Duodenal mucosa (tissue), 2 donors: ENCODE results near the gene SAMD4A.

Experiments
- H3K27ac ChIP-seq: one replicate; pipeline ENCODE4 v1.7.0; 2013; ENCODE audit warnings: low read depth, low read length
- H3K27me3 ChIP-seq, 2 donors: one replicate each; pipeline ENCODE4 v1.7.0; 2013; ENCODE audit warnings: low read length in 2 of 2, control low read depth in 1 of 2; ENCODE audit not compliant: insufficient read depth in 2 of 2, control insufficient read depth in 1 of 2
- H3K36me3 ChIP-seq, 2 donors: one replicate each; pipeline ENCODE4 v1.7.0; 2013; ENCODE audit warnings: low read length in 2 of 2, control low read depth in 1 of 2; ENCODE audit not compliant: insufficient read depth in 2 of 2, control insufficient read depth in 1 of 2
- H3K4me1 ChIP-seq, 2 donors: one replicate each; pipeline ENCODE4 v1.7.0; 2013; ENCODE audit warnings: low read length in 2 of 2, control low read depth in 1 of 2; ENCODE audit not compliant: insufficient read depth in 2 of 2, control insufficient read depth in 1 of 2
- H3K4me3 ChIP-seq, 2 donors: one replicate each; pipeline ENCODE4 v1.7.0; 2013; ENCODE audit warnings: low read length in 2 of 2, low read depth in 1 of 2
- H3K9ac ChIP-seq, 2 donors: one replicate each; pipeline ENCODE4 v1.7.0; 2013; ENCODE audit warnings: low read length in 2 of 2, low read depth in 1 of 2
- H3K9me3 ChIP-seq, 2 donors: one replicate each; pipeline ENCODE4 v1.7.0; 2013; ENCODE audit warnings: low read length in 2 of 2, control low read depth in 1 of 2; ENCODE audit not compliant: control insufficient read depth in 1 of 2

The SAMD4A gene, protein sequence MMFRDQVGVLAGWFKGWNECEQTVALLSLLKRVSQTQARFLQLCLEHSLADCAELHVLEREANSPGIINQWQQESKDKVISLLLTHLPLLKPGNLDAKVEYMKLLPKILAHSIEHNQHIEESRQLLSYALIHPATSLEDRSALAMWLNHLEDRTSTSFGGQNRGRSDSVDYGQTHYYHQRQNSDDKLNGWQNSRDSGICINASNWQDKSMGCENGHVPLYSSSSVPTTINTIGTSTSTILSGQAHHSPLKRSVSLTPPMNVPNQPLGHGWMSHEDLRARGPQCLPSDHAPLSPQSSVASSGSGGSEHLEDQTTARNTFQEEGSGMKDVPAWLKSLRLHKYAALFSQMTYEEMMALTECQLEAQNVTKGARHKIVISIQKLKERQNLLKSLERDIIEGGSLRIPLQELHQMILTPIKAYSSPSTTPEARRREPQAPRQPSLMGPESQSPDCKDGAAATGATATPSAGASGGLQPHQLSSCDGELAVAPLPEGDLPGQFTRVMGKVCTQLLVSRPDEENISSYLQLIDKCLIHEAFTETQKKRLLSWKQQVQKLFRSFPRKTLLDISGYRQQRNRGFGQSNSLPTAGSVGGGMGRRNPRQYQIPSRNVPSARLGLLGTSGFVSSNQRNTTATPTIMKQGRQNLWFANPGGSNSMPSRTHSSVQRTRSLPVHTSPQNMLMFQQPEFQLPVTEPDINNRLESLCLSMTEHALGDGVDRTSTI

DNA sequence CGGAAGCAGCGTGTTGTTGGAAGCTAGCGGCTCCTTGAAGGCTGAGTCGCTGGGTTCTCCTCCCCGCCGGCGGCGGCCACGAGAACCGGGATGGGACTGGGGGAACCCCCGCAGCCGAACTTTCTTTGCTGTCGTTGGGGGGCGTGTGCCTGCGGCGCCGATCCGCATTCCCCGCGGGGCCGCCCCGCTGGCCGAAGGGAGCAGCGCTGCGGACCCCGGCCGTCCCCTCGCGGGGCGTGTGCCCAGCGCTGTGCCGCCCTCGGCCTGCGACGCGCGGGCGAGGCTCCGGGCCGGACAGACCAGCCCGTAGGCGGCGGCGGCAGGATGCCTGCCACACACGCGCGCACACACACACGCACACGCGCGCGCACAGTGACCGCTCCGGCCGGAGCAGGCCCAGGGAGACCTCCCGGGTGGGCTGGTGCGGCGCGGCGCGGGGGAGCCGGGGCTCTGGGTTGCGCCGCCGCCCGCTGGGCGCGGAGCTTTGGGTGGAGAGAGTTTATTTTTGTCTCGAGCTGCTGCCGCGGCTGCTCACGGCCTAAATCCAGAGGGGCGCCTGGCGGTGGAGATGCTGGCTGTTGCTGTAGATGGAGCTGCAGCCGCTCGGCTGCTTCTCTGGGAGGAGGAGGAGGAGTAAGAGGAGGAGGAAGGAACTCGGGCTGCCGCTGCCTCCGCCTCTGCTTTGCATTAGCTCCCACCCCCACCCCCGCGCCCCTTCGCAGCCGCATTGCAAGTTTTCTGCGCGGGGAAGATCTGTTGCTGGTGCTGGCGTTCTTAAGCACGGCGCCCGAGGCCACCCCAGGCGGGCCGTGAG, at the start of gene SAMD4A:
Gene SAMD4A, plus strand, starts transcription at position 719 of the 814 bp plus-strand sequence. CDS start 789 bp downstream, outside the sequence.
- Histone ChIP-seq H3K9ac (peak within 1 kb of the TSS; percentile 73 to 76), H3K27me3 (peaks cover 0 to 8% of the 10 kb centered on the region in 2 donors), H3K4me3 (peak within 1 kb of the TSS; percentile 74 to 81), H3K27ac (peak within 1 kb of the TSS; percentile 98), H3K4me1 (peaks cover 0 to 18% of the 10 kb centered on the region in 2 donors), H3K9me3 (no peaks in the 10 kb centered on the region), H3K36me3 (no peaks in the 10 kb centered on the region)

DNA sequence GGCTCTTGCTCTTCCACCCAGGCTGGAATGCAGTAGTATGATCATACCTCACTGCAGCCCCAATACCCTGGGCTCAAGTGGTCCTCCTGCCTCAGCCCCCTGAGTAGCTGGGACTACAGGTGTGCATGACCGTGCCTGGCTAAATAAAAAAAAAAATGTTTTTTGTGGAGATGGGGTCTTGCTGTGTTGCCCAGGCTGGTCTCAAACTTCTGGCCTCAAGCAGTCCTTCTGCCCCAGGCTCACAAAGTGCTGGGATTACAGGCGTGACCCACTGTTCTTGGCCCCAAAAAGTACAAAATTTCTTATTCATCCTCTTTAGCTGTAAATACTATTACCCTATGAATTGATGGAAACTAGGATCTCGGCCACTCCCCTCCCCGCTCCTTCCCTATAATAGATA, 42.5 kb upstream of the SAMD4A start:
- Histone ChIP-seq H3K27me3 (no peaks in the 10 kb centered on the region), H3K4me1 (no peaks in the 10 kb centered on the region), H3K36me3 (peaks cover 3 to 28% of the 10 kb centered on the region in 2 donors)

DNA sequence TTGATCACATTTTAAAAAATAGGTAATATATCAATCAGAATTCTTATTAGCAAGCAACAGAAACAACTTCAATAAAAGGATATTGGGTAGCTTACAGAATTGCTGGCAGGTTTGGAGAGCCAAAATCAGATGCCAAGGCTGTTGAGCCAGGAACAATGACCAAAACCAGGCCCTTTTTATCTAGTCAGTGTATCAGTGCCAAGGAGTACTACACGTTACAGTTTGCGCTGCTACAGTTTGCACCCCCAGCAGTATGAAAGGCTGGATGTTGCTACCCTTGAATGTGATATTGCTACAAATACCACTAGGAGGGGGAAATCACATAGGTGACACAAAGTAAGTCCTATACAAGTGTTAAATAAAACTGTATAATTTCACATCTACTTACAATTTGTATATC, 38.0 kb upstream of the SAMD4A start:
- Histone ChIP-seq H3K27me3 (no peaks in the 10 kb centered on the region), H3K36me3 (peaks cover 3 to 18% of the 10 kb centered on the region in 2 donors), H3K27ac (no peak overlapping the region), H3K9ac (no peak overlapping the region), H3K4me3 (no peak overlapping the region), H3K9me3 (no peaks in the 10 kb centered on the region), H3K4me1 (peaks cover 0 to 4% of the 10 kb centered on the region in 2 donors)

More for the DNA sequence above, 42.5 kb upstream of the SAMD4A start:
- Histone ChIP-seq H3K9me3 (no peaks in the 10 kb centered on the region), H3K4me3 (no peak overlapping the region), H3K27ac (no peak overlapping the region), H3K9ac (no peak overlapping the region)

DNA sequence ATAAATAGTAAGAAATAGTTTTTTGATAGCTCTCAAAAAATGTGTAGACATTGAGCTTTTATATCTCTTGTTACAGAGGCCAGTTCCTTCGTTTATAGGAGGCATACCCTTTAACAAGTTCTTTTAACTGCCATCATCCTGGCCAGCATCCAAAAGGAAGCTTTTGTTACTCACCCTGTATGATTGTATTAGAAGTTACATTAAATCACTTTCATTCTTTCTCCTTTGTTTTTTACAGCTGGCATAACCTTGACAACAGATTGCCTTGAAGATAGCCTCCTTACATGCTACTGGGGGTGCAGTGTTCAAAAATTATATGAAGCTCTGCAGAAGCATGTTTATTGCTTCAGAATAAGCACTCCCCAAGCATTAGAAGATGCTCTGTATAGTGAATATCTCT, 37.1 kb upstream of the SAMD4A start:
- Histone ChIP-seq H3K27me3 (no peaks in the 10 kb centered on the region), H3K9ac (no peak overlapping the region), H3K27ac (no peak overlapping the region), H3K9me3 (no peaks in the 10 kb centered on the region), H3K4me1 (peaks cover 0 to 4% of the 10 kb centered on the region in 2 donors), H3K4me3 (no peak overlapping the region), H3K36me3 (peaks cover 3 to 10% of the 10 kb centered on the region in 2 donors)

DNA sequence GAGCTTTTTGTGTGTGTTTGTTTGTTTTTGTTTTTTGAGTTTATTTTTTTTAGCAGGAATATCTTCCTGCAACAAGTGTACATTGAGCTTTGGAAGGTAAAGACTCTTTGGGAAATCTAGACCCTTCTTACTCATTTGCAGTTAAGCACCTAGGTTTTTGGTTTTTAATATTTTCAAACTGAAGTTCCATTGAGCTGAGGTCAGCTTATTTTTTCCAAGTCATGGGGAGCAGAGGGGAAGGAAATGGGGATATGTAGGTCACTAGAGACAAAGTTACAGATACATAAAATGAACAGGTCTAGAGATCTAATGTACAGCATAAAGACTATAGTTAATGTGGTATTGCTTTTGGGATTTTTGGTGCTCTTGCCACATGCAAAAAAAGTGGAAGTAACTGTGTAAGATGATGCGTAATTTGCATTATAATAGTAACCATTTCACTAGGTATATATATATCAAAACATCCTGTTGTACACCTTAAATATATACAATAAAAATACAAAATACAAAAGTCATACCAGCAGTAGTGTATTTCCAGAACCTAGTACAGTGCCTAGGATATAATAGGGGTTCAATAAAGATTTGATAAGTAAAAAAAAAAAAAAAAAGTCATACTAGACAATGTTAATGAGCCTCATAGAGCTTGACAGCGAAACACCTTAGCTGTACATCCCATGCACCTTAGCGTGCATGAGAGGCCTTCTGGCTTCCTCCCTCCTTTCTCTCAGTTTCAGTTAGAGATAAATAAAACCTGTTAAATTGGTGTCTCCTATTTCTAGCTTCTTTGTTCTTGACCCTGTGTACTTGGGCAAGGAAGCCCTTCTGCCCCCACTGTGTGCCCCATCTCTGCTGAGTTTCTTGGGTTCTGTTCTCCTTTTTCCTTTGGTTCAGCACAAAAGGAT, 34.6 kb upstream of the SAMD4A start:
- H3K27ac ChIP-seq, result no peak overlapping the region
- no peak overlapping the region for H3K9ac ChIP-seq
- H3K36me3 ChIP-seq, result peaks cover 0 to 5% of the 10 kb centered on the region in 2 donors
- peaks cover 4% of the 10 kb centered on the region in 2 donors for H3K4me1 ChIP-seq
- H3K9me3 ChIP-seq, result no peaks in the 10 kb centered on the region
- H3K4me3 ChIP-seq, result no peak overlapping the region
- no peaks in the 10 kb centered on the region for H3K27me3 ChIP-seq

DNA sequence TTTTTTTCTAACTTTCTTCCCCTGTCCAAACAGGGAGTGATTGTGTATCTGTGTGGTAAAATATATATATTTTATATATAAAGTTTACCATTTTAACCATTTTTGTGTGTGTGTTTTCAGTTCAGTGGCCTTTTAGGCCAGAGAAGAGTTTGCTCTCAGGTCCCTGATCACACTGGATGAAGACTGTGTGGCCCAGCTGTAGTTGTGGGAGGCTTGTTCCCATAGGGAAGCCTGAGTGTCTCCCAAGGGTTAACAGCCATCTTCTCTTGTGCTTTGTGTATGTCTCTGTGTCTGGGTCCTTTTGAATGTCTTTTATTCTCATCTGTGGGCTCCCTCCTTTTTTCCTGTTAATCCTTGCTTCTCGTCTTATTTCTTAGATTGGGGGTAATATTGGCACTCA, 33.8 kb upstream of the SAMD4A start:
- Histone ChIP-seq H3K27ac (no peak overlapping the region), H3K9ac (no peak overlapping the region), H3K36me3 (no peaks in the 10 kb centered on the region), H3K4me3 (no peak overlapping the region), H3K27me3 (no peaks in the 10 kb centered on the region), H3K9me3 (no peaks in the 10 kb centered on the region), H3K4me1 (peaks cover 6 to 7% of the 10 kb centered on the region in 2 donors)

DNA sequence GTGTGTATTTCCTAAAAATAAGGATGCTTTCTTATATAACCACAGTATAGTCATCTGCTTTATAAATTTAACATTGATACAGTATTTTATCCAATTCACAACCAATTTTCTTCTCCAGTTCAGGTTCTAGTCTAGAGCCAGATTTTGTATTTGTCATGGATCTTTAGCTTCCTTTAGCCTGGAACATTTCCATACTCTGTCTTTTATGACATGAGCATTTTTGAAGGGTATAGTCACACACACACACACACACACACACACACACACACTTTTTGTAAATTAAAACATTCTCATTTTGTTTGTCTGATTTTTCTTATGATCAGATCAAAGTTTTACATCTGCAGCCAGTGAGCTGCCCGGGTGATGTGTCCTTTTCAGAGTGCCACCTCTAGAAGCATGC, 31.8 kb upstream of the SAMD4A start:
- Histone ChIP-seq H3K4me1 (peaks cover 9 to 10% of the 10 kb centered on the region in 2 donors), H3K27me3 (no peaks in the 10 kb centered on the region), H3K9me3 (no peaks in the 10 kb centered on the region), H3K4me3 (no peak overlapping the region), H3K36me3 (no peaks in the 10 kb centered on the region), H3K9ac (no peak overlapping the region), H3K27ac (no peak overlapping the region)

DNA sequence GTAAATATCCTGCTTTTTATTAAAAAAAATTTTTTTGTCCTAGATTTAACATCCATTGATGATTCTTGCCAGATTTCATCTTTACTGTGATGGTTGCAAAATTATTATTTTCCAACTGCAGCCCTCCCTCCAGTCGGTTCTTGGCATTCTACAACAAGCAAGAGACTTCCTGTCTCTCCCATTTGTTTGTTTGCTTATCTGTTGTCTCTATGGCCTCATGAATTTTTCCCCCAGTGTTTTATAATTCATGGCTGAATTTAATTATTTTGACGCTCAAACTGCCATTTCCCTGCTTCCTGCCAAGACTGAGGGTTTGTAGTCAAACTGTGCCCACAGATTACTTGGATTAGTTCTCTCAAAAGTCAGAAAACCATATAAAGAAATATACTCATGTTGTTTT, 31.3 kb upstream of the SAMD4A start:
- H3K4me1 ChIP-seq, result peaks cover 9 to 10% of the 10 kb centered on the region in 2 donors
- H3K9me3 ChIP-seq, result no peaks in the 10 kb centered on the region
- no peak overlapping the region for H3K27ac ChIP-seq
- H3K36me3 ChIP-seq, result no peaks in the 10 kb centered on the region
- H3K4me3 ChIP-seq, result no peak overlapping the region
- H3K9ac ChIP-seq, result no peak overlapping the region
- H3K27me3 ChIP-seq, result no peaks in the 10 kb centered on the region

DNA sequence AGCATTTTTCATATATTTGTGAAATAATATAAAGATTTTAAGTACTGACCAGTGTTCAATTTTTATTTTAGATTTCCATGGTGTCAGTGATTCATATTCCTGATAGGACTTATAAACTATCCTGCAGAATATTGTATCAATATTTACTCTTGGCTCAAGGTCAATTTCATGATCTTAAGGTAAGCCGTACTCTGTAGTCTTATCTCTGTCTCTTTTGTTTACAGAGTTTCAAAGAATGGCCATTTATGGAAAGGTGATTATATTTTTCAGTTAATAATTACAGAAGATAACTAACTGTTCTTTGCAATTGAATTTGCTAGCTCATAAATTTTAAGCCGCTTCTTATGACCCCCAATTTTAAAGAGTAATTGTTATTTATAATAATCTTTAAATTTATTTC, 29.3 kb upstream of the SAMD4A start:
- Histone ChIP-seq H3K9ac (no peak overlapping the region), H3K36me3 (no peaks in the 10 kb centered on the region), H3K4me1 (peaks cover 9 to 10% of the 10 kb centered on the region in 2 donors), H3K9me3 (no peaks in the 10 kb centered on the region), H3K27me3 (no peaks in the 10 kb centered on the region), H3K27ac (no peak overlapping the region), H3K4me3 (no peak overlapping the region)
